Activated CD4-positive, alpha-beta T cell treated with anti-CD3 and anti-CD28 coated beads, Interleukin-2, amount 50 U/mL, for 24 hours (primary cell): ENCODE data around the gene ARID3C.

Experiments used
- DNase-seq, 2 donors: peaks; one replicate each; pipeline ENCODE4 v3.0.0-alpha.2; 2020; ENCODE audit warnings: low read depth in 1 of 2, low spot score in 1 of 2

The ARID3C gene

GRCh38 chr9:34579104-34579807 is 49.6 kb downstream of the ARID3C start:
- no peak for DNase-seq

GRCh38 chr9:34578241-34579103 is 50.4 kb downstream of the ARID3C start:
- DNase-seq, result no peak

GRCh38 chr9:34577400-34578240 is 51.2 kb downstream of the ARID3C start:
- no peak for DNase-seq

- no peak for DNase-seq
Observed at GRCh38 chr9:34576597-34577399, 52.1 kb downstream of the ARID3C start.

DNA sequence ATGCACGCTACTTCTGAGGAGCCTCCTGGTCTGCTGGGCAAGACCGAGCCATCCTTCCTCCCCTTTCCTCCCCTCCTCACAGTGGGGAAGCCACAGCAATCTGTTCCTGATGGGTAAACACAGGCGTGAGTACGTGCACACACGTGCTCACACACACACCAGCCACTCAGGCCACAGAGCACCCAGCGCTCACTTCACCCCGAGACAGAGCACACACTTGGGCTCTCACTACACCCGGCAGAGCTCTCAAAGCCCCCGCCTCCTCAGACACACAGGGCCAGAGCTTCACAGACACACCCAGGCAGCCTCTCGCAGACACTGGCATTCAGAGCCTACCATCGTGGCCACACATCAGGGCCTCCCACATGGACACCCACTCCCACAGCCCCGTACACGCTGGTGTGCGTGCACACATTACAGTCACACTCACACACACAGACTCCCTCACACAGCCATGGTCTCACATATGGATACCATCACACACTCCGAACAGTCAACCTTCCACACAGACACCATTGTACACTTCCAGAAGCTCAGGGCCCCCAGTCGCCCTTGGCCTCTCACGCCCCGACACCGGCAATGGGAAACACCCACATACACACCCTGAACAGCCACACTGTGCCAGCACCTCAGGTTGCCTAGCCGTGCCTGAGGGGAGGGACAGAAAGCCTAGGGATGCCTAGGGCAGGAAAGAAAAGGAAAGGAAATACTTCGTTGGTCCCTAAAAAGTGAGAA is 52.8 kb downstream of the ARID3C start:
- DNase-seq, result no peak

GRCh38 chr9:34575241-34575640 is 53.6 kb downstream of the ARID3C start:
- no peak for DNase-seq

GRCh38 chr9:34574571-34574970 is 54.3 kb downstream of the ARID3C start:
- no peak for DNase-seq

DNA sequence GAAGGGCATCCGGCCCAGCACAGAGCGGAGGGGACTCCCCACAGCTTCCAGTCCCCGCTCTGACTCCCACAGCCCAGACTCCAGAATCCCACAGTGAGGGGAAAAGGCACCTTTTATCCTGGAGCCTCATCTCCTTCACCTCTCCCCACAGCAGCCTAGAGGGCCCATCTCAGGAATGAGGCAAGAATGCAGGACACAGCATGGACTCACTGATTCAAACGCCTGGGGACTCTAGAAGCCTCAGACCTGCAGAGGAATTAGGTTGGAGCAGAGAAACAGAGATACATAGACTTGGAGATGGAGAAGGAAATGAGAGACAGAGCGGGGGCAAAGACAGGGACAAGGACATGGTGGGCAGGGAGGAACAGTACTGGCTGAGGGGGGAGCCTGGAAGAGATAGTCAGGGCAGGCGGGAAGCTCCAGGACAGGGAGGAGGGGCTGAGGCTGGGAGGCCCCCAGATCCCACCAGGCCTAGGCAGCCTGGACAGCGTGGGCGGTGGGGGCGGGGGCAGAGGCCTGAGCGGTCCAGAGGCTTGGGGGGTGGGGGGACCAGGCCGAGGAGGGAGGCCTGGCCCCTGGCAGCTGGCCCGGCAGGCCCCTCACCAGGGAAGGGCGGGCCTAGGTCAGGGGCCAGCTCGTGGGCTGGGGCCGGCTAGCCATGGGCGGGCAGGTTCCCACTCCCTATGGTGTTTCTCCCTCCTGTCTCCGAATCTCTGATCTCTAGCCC is 55.1 kb downstream of the ARID3C start:
- DNase-seq, result no peak

DNA sequence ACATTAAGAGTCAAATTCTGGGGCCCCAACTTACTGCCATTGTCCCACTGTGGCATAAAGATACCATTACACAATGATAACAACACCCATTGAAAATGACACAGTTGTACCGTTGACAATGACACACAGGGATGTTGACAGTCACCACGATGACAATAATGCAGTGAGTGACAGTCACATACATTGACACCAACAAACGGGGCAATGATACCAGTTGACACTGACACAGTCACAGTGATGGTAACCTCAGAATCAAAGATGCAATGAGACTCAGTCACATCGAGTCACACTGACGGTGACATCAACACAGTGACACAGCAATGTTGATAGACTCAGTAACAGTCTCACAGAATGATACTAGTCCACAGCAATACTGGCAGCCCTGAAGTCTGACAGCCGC is 56.2 kb downstream of the ARID3C start:
- DNase-seq, result no peak

DNA sequence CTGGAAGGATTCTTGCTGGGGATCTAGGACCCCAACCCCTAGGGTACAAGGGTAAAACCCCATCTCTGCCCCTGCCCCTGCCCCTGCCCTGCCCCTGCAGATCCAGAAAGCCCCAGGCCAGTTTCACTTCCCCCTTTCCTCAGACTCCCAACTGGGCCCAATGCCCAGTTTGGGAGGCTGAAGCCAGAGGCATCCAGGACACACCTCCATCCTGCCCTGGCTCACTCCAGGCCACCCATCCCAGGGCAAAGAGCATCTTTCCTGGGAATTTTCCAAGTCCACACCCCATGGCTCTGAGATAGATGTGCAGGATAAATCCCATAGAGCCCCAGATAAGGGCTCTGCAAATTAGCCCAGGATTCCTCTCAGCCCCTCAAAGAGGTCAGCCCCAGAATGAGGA is 56.8 kb downstream of the ARID3C start:
- no peak for DNase-seq

- no peak for DNase-seq
Observed at GRCh38 chr9:34571481-34571810, 57.4 kb downstream of the ARID3C start.
